Measurements from ENCODE around the gene ADAM33. TPM values are rescaled to one million over a fixed set of nuclear protein-coding genes. Genes with fewer than 3 reads are reported as not detected.

The ADAM33 gene
- polyA plus RNA-seq, 3 donors: not detected

DNA sequence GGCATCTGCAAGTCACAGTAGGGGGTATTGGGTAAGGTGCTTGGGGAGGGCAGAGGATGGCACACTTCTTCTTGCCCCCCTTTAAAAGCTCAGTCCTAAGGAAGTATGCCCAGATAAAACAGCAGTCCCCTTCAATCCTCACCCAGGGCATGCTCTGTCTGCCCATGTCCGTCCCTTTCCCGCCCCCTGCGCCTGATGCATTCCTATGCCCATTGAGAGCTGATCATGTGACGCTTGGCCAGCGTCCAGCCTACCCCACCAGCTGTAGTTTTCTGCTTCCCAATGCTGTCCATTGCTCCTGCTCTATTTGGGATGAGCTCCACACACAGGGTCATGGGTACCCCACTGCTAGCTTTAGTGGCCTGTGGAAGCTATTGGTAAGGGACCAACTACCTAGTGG is 22.3 kb upstream of the ADAM33 start:
- H3K79me2 ChIP-seq (ENCODE audit: insufficient read depth, low read length): no peaks in the 10 kb centered on the region
- peak overlapping the region in 1 of 7 donors; percentile 58 for H3K27ac Mint-ChIP-seq
- peaks cover 0 to 3% (median 0%) of the 10 kb centered on the region in 7 donors for H3K9me3 Mint-ChIP-seq
- no peaks in the 10 kb centered on the region for H3K27me3 ChIP-seq (ENCODE audit: control insufficient read depth in 2 of 2, insufficient read depth in 2 of 2, low read length in 2 of 2)
- H3K4me3 ChIP-seq (replicated peaks in 1 of 3; ENCODE audit: low read depth in 2 of 3, low read length in 3 of 3): no peak overlapping the region
- DNase-seq: no peak
- intact Hi-C loops (cut with micrococcal nuclease): no loop called here
- H3K27me3 Mint-ChIP-seq (ENCODE audit: low read depth in 3 of 3): peaks cover 0 to 8% (median 2%) of the 10 kb centered on the region in 3 donors
- H3K9me3 ChIP-seq (replicated peaks in 1 of 2; ENCODE audit: control insufficient read depth in 1 of 2, insufficient read depth in 1 of 2, low read length in 2 of 2): no peaks in the 10 kb centered on the region
- H3K4me2 ChIP-seq (replicated peaks; ENCODE audit: extremely low read depth, low read length, poor library complexity, severe bottlenecking): no peak overlapping the region
- H3K4me1 Mint-ChIP-seq: no peaks in the 10 kb centered on the region
- H3K4me1 ChIP-seq (ENCODE audit: control insufficient read depth in 1 of 2, insufficient read depth in 2 of 2, low read length in 2 of 2): no peaks in the 10 kb centered on the region
- no peak overlapping the region for H3K4me3 Mint-ChIP-seq
- no peaks in the 10 kb centered on the region for H4K20me1 ChIP-seq (ENCODE audit: insufficient read depth, low read length)
- no peak overlapping the region for H3K27ac ChIP-seq (ENCODE audit: low read depth in 1 of 2, low read length in 2 of 2)
- TF ChIP-seq, protein P1, sequence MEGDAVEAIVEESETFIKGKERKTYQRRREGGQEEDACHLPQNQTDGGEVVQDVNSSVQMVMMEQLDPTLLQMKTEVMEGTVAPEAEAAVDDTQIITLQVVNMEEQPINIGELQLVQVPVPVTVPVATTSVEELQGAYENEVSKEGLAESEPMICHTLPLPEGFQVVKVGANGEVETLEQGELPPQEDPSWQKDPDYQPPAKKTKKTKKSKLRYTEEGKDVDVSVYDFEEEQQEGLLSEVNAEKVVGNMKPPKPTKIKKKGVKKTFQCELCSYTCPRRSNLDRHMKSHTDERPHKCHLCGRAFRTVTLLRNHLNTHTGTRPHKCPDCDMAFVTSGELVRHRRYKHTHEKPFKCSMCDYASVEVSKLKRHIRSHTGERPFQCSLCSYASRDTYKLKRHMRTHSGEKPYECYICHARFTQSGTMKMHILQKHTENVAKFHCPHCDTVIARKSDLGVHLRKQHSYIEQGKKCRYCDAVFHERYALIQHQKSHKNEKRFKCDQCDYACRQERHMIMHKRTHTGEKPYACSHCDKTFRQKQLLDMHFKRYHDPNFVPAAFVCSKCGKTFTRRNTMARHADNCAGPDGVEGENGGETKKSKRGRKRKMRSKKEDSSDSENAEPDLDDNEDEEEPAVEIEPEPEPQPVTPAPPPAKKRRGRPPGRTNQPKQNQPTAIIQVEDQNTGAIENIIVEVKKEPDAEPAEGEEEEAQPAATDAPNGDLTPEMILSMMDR (IDR thresholded peaks at IDR 0.05): no peak
- H3K36me3 Mint-ChIP-seq: peaks cover 3 to 17% of the 10 kb centered on the region in 2 donors
- no peak overlapping the region for H3K9ac ChIP-seq (ENCODE audit: insufficient read depth, low read length, poor library complexity, severe bottlenecking)
- 91% methylated on average over 5 of the region's 5 CpGs for WGBS (ENCODE audit: insufficient coverage)
- H2AFZ ChIP-seq (ENCODE audit: insufficient read depth, low read depth, low read length, poor library complexity, severe bottlenecking): no peak overlapping the region
- peaks cover 2 to 32% of the 10 kb centered on the region in 2 donors for H3K36me3 ChIP-seq (replicated peaks in 1 of 2; ENCODE audit: control insufficient read depth in 1 of 2, insufficient read depth in 2 of 2, low read length in 2 of 2)

DNA sequence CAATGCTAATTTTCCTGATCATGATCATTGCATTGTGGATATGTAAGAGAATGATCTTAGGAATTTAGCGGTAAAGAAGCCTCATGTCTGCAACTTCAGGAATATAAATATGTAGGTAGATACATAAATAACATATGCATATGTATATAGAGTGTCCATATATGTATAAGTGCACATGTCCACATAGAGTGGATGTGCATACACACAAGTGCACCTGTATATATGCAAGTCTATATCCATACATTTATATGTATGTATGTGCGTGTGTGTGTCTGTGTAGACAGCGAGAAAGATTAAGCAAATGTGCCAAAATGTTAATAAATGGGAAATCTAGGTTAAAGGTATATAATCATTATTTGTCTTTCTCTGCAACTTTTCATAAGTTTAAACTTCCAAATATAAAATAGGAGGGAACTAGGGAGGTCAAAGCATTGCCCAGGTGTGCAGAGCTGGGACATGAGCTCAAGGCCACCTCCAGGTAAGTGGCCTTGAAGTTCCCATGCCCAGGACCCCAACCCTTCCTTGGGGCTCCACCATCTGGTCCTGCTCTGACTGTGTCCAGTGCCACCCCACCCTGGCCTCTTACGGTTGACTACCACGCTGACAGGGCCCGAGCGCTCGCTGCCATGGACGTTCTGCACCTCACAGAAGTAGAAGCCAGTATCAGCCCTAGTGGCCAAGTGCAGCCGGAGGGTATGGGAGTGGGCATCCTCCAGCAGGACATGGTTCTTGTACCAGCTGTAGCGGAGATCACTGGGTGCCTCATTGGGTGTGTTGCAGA is 21.0 kb upstream of the ADAM33 start:
- no peak overlapping the region for H3K4me3 Mint-ChIP-seq
- H3K27ac Mint-ChIP-seq: no peak overlapping the region
- peaks cover 0 to 3% (median 0%) of the 10 kb centered on the region in 7 donors for H3K9me3 Mint-ChIP-seq
- H3K9me3 ChIP-seq (replicated peaks in 1 of 2; ENCODE audit: control insufficient read depth in 1 of 2, insufficient read depth in 1 of 2, low read length in 2 of 2): no peaks in the 10 kb centered on the region
- H3K9ac ChIP-seq (ENCODE audit: insufficient read depth, low read length, poor library complexity, severe bottlenecking): no peak overlapping the region
- H3K36me3 ChIP-seq (replicated peaks in 1 of 2; ENCODE audit: control insufficient read depth in 1 of 2, insufficient read depth in 2 of 2, low read length in 2 of 2): peaks cover 2 to 32% of the 10 kb centered on the region in 2 donors
- WGBS (ENCODE audit: insufficient coverage): 96% methylated on average over 8 of the region's 11 CpGs
- H3K4me2 ChIP-seq (replicated peaks; ENCODE audit: extremely low read depth, low read length, poor library complexity, severe bottlenecking): no peak overlapping the region
- TF ChIP-seq, protein P1 (IDR thresholded peaks at IDR 0.05): no peak
- no peaks in the 10 kb centered on the region for H3K27me3 ChIP-seq (ENCODE audit: control insufficient read depth in 2 of 2, insufficient read depth in 2 of 2, low read length in 2 of 2)
- no peak overlapping the region for H2AFZ ChIP-seq (ENCODE audit: insufficient read depth, low read depth, low read length, poor library complexity, severe bottlenecking)
- H3K4me1 Mint-ChIP-seq: no peaks in the 10 kb centered on the region
- H3K4me1 ChIP-seq (ENCODE audit: control insufficient read depth in 1 of 2, insufficient read depth in 2 of 2, low read length in 2 of 2): no peaks in the 10 kb centered on the region
- DNase-seq: no peak
- H3K4me3 ChIP-seq (replicated peaks in 1 of 3; ENCODE audit: low read depth in 2 of 3, low read length in 3 of 3): no peak overlapping the region
- peaks cover 1 to 5% (median 2%) of the 10 kb centered on the region in 3 donors for H3K27me3 Mint-ChIP-seq (ENCODE audit: low read depth in 3 of 3)
- peaks cover 3 to 17% of the 10 kb centered on the region in 2 donors for H3K36me3 Mint-ChIP-seq
- H4K20me1 ChIP-seq (ENCODE audit: insufficient read depth, low read length): no peaks in the 10 kb centered on the region
- intact Hi-C loops (cut with micrococcal nuclease): no loop called here
- no peaks in the 10 kb centered on the region for H3K79me2 ChIP-seq (ENCODE audit: insufficient read depth, low read length)
- no peak overlapping the region for H3K27ac ChIP-seq (ENCODE audit: low read depth in 1 of 2, low read length in 2 of 2)

All from CD14-positive monocyte (primary cell).